PC-9 (cell line): Measurements from ENCODE around the gene APBA2.

Source experiments
- EZH2 ChIP-seq: fragments of 200-600 bp; sonication (generic); IDR thresholded peaks from 2 replicates; pipeline ENCODE4 v1.8.0; 2017; ENCODE audit warnings: antibody characterized with exemption, low read depth
- TF ChIP-seq, protein P1 (sequence below): fragments of 200-600 bp; sonication (generic); conservative IDR thresholded peaks from 2 replicates; pipeline ENCODE4 v1.6.1; 2017; ENCODE audit warnings: mixed run types, antibody characterized with exemption, mild to moderate bottlenecking, moderate library complexity

DNA sequence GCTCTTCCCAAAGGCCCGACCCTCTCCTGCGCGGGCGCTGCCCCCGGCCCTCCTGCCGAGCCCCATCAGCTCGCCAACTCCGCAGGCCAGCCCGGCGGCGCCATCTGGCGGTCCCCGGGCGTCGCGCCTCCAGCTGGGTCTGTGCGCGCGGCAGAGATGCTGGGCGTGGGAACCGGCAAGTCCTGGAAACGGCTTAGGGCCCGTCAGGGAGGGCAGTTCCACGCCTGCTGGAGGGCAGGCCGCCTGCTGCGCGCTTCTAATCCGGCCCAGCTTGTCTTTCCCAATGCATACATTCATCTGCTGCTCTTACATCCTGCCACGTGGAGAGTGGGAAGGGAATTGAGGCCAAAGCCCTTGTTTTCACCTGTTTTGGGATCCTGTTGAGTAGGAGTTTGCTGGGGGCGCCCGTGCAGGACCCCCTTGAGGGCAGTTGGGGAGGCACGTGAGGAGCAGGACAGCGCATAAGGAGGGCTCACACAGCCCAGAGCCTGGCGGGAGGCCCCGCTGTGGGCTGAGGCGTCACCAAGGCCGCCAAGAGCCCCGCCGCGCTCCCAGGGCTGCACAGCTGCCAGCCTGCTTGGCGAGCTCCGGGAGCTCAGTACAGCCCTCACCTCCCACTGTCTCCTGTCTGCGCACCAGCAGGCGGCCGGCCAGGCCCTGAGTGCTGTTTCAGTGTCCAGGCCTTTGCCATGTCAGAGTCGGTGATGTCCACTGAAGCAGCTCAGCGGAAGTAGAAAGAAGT lies 218.2 kb downstream of the APBA2 start:
- no peak for TF ChIP-seq EZH2
- TF ChIP-seq, protein P1, sequence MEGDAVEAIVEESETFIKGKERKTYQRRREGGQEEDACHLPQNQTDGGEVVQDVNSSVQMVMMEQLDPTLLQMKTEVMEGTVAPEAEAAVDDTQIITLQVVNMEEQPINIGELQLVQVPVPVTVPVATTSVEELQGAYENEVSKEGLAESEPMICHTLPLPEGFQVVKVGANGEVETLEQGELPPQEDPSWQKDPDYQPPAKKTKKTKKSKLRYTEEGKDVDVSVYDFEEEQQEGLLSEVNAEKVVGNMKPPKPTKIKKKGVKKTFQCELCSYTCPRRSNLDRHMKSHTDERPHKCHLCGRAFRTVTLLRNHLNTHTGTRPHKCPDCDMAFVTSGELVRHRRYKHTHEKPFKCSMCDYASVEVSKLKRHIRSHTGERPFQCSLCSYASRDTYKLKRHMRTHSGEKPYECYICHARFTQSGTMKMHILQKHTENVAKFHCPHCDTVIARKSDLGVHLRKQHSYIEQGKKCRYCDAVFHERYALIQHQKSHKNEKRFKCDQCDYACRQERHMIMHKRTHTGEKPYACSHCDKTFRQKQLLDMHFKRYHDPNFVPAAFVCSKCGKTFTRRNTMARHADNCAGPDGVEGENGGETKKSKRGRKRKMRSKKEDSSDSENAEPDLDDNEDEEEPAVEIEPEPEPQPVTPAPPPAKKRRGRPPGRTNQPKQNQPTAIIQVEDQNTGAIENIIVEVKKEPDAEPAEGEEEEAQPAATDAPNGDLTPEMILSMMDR, result no peak
